IMR-90 (cell line): Measurements from ENCODE around the gene PLAGL1. TPM values are rescaled to one million over a fixed set of nuclear protein-coding genes. Genes with fewer than 3 reads are reported as not detected.
A peak's percentile ranks its signal among the peaks of the same experiment; 100 is the strongest.

Source experiments
- ATAC-seq: fragments of 200-7000 bp; cut with Tn5 transposase; 2 replicates; pipeline ENCODE4 v1.9.1; 2020; ENCODE audit warnings: low read depth, mild to moderate bottlenecking, moderate library complexity
- BruUV-seq: library from RNA; stranded (reverse); fragments of 400-500 nt; replicated peaks from 2 replicates; lab custom pipeline; 2021; lab: Mats Ljungman, UMichigan
- CTCF ChIA-PET: fragments of 300-600 bp; formaldehyde crosslinking; extraction: SDS; loops from one replicate; lab custom pipeline; 2021; ENCODE audit warnings: antibody characterized with exemption; lab: Yijun Ruan, JAX
- POLR2A ChIA-PET: fragments of 300-600 bp; sonication (Branson Sonifier 250); formaldehyde crosslinking; loops from one replicate; lab custom pipeline; 2022; ENCODE audit warnings: antibody characterized with exemption; ENCODE audit not compliant: unreplicated experiment; lab: Charles Lee
- DNase-seq: peaks from one replicate; pipeline ENCODE4 v3.0.0; 2013
- H2AFZ ChIP-seq: replicated peaks from 2 replicates; pipeline ENCODE3; 2013; ENCODE audit warnings: low read length, mild to moderate bottlenecking; ENCODE audit not compliant: poor library complexity
- H2AK5ac ChIP-seq: 2 replicates; pipeline ENCODE4 v1.6.1; 2013; ENCODE audit warnings: low read depth, low read length, inconsistent platforms
- H2AK9ac ChIP-seq: replicated peaks from 2 replicates; pipeline ENCODE3; 2013; ENCODE audit warnings: mild to moderate bottlenecking, low read depth, low read length, moderate library complexity; ENCODE audit not compliant: poor library complexity
- H2BK120ac ChIP-seq: 2 replicates; pipeline ENCODE4 v1.6.1; 2013; ENCODE audit warnings: low read depth, low read length, inconsistent platforms
- H2BK15ac ChIP-seq: 3 replicates; pipeline ENCODE4 v1.6.1; 2013; ENCODE audit warnings: low read depth, low read length, inconsistent platforms
- H2BK20ac ChIP-seq: 2 replicates; pipeline ENCODE4 v1.6.1; 2013; ENCODE audit warnings: low read depth, mild to moderate bottlenecking, inconsistent platforms, low read length, moderate library complexity
- H2BK5ac ChIP-seq: 2 replicates; pipeline ENCODE4 v1.6.1; 2013; ENCODE audit warnings: mild to moderate bottlenecking, low read depth, low read length, inconsistent platforms; ENCODE audit not compliant: poor library complexity, severe bottlenecking
- H3K14ac ChIP-seq: replicated peaks from 2 replicates; pipeline ENCODE4 v1.6.1; 2013; ENCODE audit warnings: low read depth, low read length, inconsistent platforms
- H3K18ac ChIP-seq: 2 replicates; pipeline ENCODE4 v1.6.1; 2013; ENCODE audit warnings: low read depth, low read length, control low read depth
- H3K23ac ChIP-seq: 2 replicates; pipeline ENCODE4 v1.6.1; 2013; ENCODE audit warnings: low read depth, low read length, inconsistent platforms
- H3K27ac ChIP-seq: 2 replicates; pipeline ENCODE4 v1.5.1; 2013; ENCODE audit warnings: mild to moderate bottlenecking, control low read depth, low read length; ENCODE audit not compliant: insufficient read depth
- H3K27me3 ChIP-seq: 2 replicates; pipeline ENCODE4 v1.6.1; 2013; ENCODE audit warnings: low read length; ENCODE audit not compliant: control insufficient read depth, insufficient read depth
- H3K36me3 ChIP-seq: 2 replicates; pipeline ENCODE4 v1.6.1; 2013; ENCODE audit warnings: low read length, mixed read lengths; ENCODE audit not compliant: control insufficient read depth, insufficient read depth
- H3K4ac ChIP-seq: 2 replicates; pipeline ENCODE4 v1.6.1; 2013; ENCODE audit warnings: low read depth, low read length, inconsistent platforms
- H3K4me1 ChIP-seq: 2 replicates; pipeline ENCODE4 v1.6.1; 2013; ENCODE audit warnings: low read length, mixed read lengths; ENCODE audit not compliant: control insufficient read depth, insufficient read depth
- H3K4me2 ChIP-seq: 2 replicates; pipeline ENCODE4 v1.6.1; 2013; ENCODE audit warnings: low read depth, mild to moderate bottlenecking, control low read depth, low read length, moderate library complexity
- H3K4me3 ChIP-seq: 2 replicates; pipeline ENCODE4 v1.5.1; 2013; ENCODE audit warnings: low read depth, mild to moderate bottlenecking, control low read depth, low read length, moderate library complexity; ENCODE audit not compliant: insufficient read depth
- H3K56ac ChIP-seq: 2 replicates; pipeline ENCODE4 v1.6.1; 2013; ENCODE audit warnings: low read length, inconsistent platforms; ENCODE audit not compliant: insufficient read depth; ENCODE audit errors: extremely low read depth
- H3K79me1 ChIP-seq, 2 experiments: 2 replicates each; pipeline ENCODE4 v1.6.1; 2013; ENCODE audit warnings: low read length in 2 of 2, inconsistent platforms in 1 of 2, low read depth in 1 of 2
- H3K9ac ChIP-seq: 2 replicates; pipeline ENCODE4 v1.6.1; 2013; ENCODE audit warnings: low read depth, low read length, control low read depth
- H3K9me1 ChIP-seq: 2 replicates; pipeline ENCODE4 v1.6.1; 2013; ENCODE audit warnings: low read length, inconsistent platforms; ENCODE audit not compliant: insufficient read depth
- H3K9me3 ChIP-seq: 2 replicates; pipeline ENCODE4 v1.6.1; 2013; ENCODE audit warnings: low read length; ENCODE audit not compliant: control insufficient read depth, insufficient read depth
- H4K20me1 ChIP-seq: 2 replicates; pipeline ENCODE4 v1.6.1; 2013; ENCODE audit warnings: low read length, inconsistent platforms; ENCODE audit not compliant: insufficient read depth
- H4K5ac ChIP-seq: 2 replicates; pipeline ENCODE4 v1.6.1; 2013; ENCODE audit warnings: mild to moderate bottlenecking, low read depth, low read length, control low read depth
- H4K8ac ChIP-seq, 2 experiments: 2 replicates each; pipeline ENCODE4 v1.6.1; 2013; ENCODE audit warnings: low read depth in 2 of 2, low read length in 2 of 2, control low read depth in 1 of 2, inconsistent platforms in 1 of 2
- H4K91ac ChIP-seq: 2 replicates; pipeline ENCODE4 v1.6.1; 2013; ENCODE audit warnings: low read depth, low read length, inconsistent platforms; ENCODE audit not compliant: insufficient read depth
- CEBPB ChIP-seq: IDR thresholded peaks from 2 replicates; pipeline ENCODE4 v1.6.1; 2012; ENCODE audit warnings: low read depth, low read length, improper control_type of control experiment
- MAFK ChIP-seq: IDR thresholded peaks from 2 replicates; pipeline ENCODE4 v1.6.1; 2012; ENCODE audit warnings: low read depth, low read length, improper control_type of control experiment
- NFE2L2 ChIP-seq: fragments of 150-350 bp; IDR thresholded peaks from 2 replicates; pipeline ENCODE4 v1.6.1; 2016; ENCODE audit warnings: low read depth, mild to moderate bottlenecking, low read length
- RCOR1 ChIP-seq: IDR thresholded peaks from 2 replicates; pipeline ENCODE4 v1.6.1; 2012; ENCODE audit warnings: mild to moderate bottlenecking, low read length, improper control_type of control experiment; ENCODE audit not compliant: insufficient replicate concordance
- SMC3 ChIP-seq: fragments of 150-350 bp; IDR thresholded peaks from 2 replicates; pipeline ENCODE4 v1.6.1; 2016; ENCODE audit warnings: low read depth, mild to moderate bottlenecking, antibody characterized with exemption, low read length, moderate library complexity
- dilution Hi-C: fragments of 300-500 bp; cut with HindIII; formaldehyde crosslinking; loops from one replicate; pipeline ENCODE4 v1.14.3; 2018; ENCODE audit warnings: low sequenced_read_pairs; ENCODE audit not compliant: unreplicated experiment
- in situ Hi-C: fragments of 300-500 bp; cut with MboI; formaldehyde crosslinking; loops from 3 replicates; pipeline ENCODE4 v1.14.3; 2019; ENCODE audit warnings: low sequenced_read_pairs, inconsistent platforms, mixed read lengths
- intact Hi-C: fragments of 100-400 bp; cut with micrococcal nuclease; formaldehyde crosslinking; loops from 2 replicates; pipeline ENCODE4 v1.10.0; 2022
- polyA plus RNA-seq, 3 experiments: library from polyadenylated mRNA; depleted of rRNA; stranded (reverse); fragments of >200 nt; gene quantifications; 2 replicates each; pipeline ENCODE4 v1.2.3, GENCODE V29; 2012; ENCODE audit warnings: low replicate concordance in 1 of 3
- total RNA-seq: library from RNA; depleted of rRNA; stranded (reverse); fragments of >200 nt; gene quantifications from 2 replicates; pipeline ENCODE4 v1.2.3, GENCODE V29; 2012

The PLAGL1 gene
- total and polyA plus RNA-seq, 2 of the 4 experiments (the other 2 are of a cell fraction) = 23.3 to 73.8 TPM

GRCh38 chr6:144052488-144052887 is 44.4 kb upstream of the PLAGL1 start:
- CTCF ChIA-PET = no interaction called here
- H3K9me1 ChIP-seq = no peaks in the 10 kb centered on the region
- no peaks in the 10 kb centered on the region for H3K4me1 ChIP-seq
- no peak overlapping the region for H3K4ac ChIP-seq
- in situ Hi-C loops = no loop called here
- ATAC-seq (no peak), DNase-seq (no peak)
- BruUV-seq = no TSS peak
- H4K8ac ChIP-seq = no peak overlapping the region
- no peak overlapping the region for H2AK9ac ChIP-seq
- H3K18ac ChIP-seq = no peak overlapping the region
- H3K9me3 ChIP-seq = peaks cover 7% of the 10 kb centered on the region
- no peaks in the 10 kb centered on the region for H3K79me1 ChIP-seq
- TF ChIP-seq SMC3 (no peak), RCOR1 (no peak), NFE2L2 (no peak), CEBPB (no peak), MAFK (peak; percentile 92)
- no peak overlapping the region for H2BK15ac ChIP-seq
- H2BK5ac ChIP-seq = no peak overlapping the region
- no peak overlapping the region for H3K14ac ChIP-seq
- intact Hi-C loops = no loop called here
- no peak overlapping the region for H3K27ac ChIP-seq
- no peaks in the 10 kb centered on the region for H4K20me1 ChIP-seq
- no peak overlapping the region for H3K9ac ChIP-seq
- H3K56ac ChIP-seq = no peak overlapping the region
- no peak overlapping the region for H2AFZ ChIP-seq
- POLR2A ChIA-PET = no interaction called here
- H4K91ac ChIP-seq = no peak overlapping the region
- dilution Hi-C loops = no loop called here
- no peak overlapping the region for H2BK120ac ChIP-seq
- no peaks in the 10 kb centered on the region for H3K36me3 ChIP-seq
- H3K23ac ChIP-seq = no peak overlapping the region
- H4K5ac ChIP-seq = no peak overlapping the region
- H3K4me3 ChIP-seq = no peak overlapping the region
- H3K4me2 ChIP-seq = no peak overlapping the region
- H2BK20ac ChIP-seq = no peak overlapping the region
- no peak overlapping the region for H2AK5ac ChIP-seq
- H3K27me3 ChIP-seq = peaks cover 19% of the 10 kb centered on the region
